IMR-90 (cell line): Measurements from ENCODE around the gene PKNOX1.
"Not testable (repeated sequence)": the region's sequence is repeated elsewhere in the genome, so short reads cannot be mapped to it uniquely, and the experiment has no call there.

ENCODE experiments used
- BHLHE40 ChIP-seq: fragments of 150-350 bp; IDR thresholded peaks from 2 replicates; pipeline ENCODE4 v1.6.1; 2016; ENCODE audit warnings: mild to moderate bottlenecking, low read depth, low read length
- CEBPB ChIP-seq: IDR thresholded peaks from 2 replicates; pipeline ENCODE4 v1.6.1; 2012; ENCODE audit warnings: low read depth, low read length, improper control_type of control experiment
- CHD1 ChIP-seq: IDR thresholded peaks from 2 replicates; pipeline ENCODE4 v1.6.1; 2012; ENCODE audit warnings: low read depth, low read length, improper control_type of control experiment
- FOS ChIP-seq: fragments of 150-350 bp; IDR thresholded peaks from 2 replicates; pipeline ENCODE4 v1.6.1; 2016; ENCODE audit warnings: low read depth, low read length
- MAFK ChIP-seq: IDR thresholded peaks from 2 replicates; pipeline ENCODE4 v1.6.1; 2012; ENCODE audit warnings: low read depth, low read length, improper control_type of control experiment
- MAZ ChIP-seq: IDR thresholded peaks from 2 replicates; pipeline ENCODE4 v1.6.1; 2012; ENCODE audit warnings: low read depth, mild to moderate bottlenecking, low read length, improper control_type of control experiment, moderate library complexity, borderline replicate concordance
- POLR2A ChIP-seq: IDR thresholded peaks from 2 replicates; pipeline ENCODE4 v1.6.1; 2012; ENCODE audit warnings: mild to moderate bottlenecking, low read depth, low read length
- RAD21 ChIP-seq: IDR thresholded peaks from 2 replicates; pipeline ENCODE4 v1.6.1; 2012; ENCODE audit warnings: low read length, improper control_type of control experiment
- RCOR1 ChIP-seq: IDR thresholded peaks from 2 replicates; pipeline ENCODE4 v1.6.1; 2012; ENCODE audit warnings: mild to moderate bottlenecking, low read length, improper control_type of control experiment; ENCODE audit not compliant: insufficient replicate concordance
- RFX5 ChIP-seq: IDR thresholded peaks from 2 replicates; pipeline ENCODE4 v1.8.0; 2012; ENCODE audit warnings: low read depth, mild to moderate bottlenecking, low read length, moderate library complexity
- SMC3 ChIP-seq: fragments of 150-350 bp; IDR thresholded peaks from 2 replicates; pipeline ENCODE4 v1.6.1; 2016; ENCODE audit warnings: low read depth, mild to moderate bottlenecking, antibody characterized with exemption, low read length, moderate library complexity
- TF ChIP-seq, protein P1 (sequence below): conservative IDR thresholded peaks from 2 replicates; pipeline ENCODE4 v1.5.1; 2012; ENCODE audit warnings: mild to moderate bottlenecking, low read depth, low read length, improper control_type of control experiment
- TF ChIP-seq, protein P2 (sequence below): fragments of 150-350 bp; IDR thresholded peaks from 2 replicates; pipeline ENCODE4 v1.6.1; 2016; ENCODE audit warnings: low read depth, mild to moderate bottlenecking, low read length, moderate library complexity, borderline replicate concordance
- TF ChIP-seq, protein P3 (sequence below): fragments of 150-350 bp; IDR thresholded peaks from 2 replicates; pipeline ENCODE4 v1.6.1; 2017; ENCODE audit warnings: mild to moderate bottlenecking, antibody characterized with exemption, low read length, low read depth

DNA sequence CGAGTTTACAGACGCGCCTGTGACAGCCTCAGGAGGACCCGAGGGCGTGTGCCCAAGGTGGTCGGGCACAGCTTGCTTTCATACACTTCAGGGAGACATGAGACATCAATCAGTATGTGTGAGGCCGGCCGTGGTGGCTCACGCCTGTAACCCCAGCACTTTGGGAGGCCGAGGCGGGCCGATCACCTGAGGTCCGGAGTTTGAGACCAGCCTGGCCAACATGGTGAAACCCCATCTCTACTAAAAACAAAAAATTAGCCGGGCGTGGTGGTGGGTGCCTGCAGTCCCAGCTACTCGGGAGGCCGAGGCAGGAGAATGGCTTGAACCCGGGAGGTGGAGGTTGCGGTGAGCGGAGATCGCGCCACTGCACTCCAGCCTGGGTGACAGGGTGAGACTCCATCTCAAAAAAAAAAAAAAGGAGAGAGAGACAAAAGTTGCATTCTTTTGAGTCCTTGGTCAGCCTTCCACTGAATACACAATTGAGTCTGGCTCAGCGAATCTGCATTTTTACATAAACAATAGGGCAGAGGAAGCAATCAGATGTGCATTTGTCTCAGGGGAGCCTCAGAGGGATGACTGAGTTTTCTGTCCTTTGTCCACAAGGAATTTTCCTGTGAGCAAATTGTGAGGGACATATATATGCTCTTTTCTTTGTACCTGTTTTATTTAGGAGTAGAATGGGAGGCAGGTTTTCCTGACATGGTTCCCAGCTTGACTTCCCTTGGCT lies 46.7 kb upstream of the PKNOX1 start:
- TF ChIP-seq, protein P1, sequence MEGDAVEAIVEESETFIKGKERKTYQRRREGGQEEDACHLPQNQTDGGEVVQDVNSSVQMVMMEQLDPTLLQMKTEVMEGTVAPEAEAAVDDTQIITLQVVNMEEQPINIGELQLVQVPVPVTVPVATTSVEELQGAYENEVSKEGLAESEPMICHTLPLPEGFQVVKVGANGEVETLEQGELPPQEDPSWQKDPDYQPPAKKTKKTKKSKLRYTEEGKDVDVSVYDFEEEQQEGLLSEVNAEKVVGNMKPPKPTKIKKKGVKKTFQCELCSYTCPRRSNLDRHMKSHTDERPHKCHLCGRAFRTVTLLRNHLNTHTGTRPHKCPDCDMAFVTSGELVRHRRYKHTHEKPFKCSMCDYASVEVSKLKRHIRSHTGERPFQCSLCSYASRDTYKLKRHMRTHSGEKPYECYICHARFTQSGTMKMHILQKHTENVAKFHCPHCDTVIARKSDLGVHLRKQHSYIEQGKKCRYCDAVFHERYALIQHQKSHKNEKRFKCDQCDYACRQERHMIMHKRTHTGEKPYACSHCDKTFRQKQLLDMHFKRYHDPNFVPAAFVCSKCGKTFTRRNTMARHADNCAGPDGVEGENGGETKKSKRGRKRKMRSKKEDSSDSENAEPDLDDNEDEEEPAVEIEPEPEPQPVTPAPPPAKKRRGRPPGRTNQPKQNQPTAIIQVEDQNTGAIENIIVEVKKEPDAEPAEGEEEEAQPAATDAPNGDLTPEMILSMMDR, result not testable (repeated sequence)
- TF ChIP-seq RAD21, RCOR1, CHD1, CEBPB, POLR2A, BHLHE40, MAZ, MAFK, SMC3, FOS, RFX5: not testable (repeated sequence)
- TF ChIP-seq, protein P2, sequence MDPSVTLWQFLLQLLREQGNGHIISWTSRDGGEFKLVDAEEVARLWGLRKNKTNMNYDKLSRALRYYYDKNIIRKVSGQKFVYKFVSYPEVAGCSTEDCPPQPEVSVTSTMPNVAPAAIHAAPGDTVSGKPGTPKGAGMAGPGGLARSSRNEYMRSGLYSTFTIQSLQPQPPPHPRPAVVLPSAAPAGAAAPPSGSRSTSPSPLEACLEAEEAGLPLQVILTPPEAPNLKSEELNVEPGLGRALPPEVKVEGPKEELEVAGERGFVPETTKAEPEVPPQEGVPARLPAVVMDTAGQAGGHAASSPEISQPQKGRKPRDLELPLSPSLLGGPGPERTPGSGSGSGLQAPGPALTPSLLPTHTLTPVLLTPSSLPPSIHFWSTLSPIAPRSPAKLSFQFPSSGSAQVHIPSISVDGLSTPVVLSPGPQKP, result not testable (repeated sequence)
- TF ChIP-seq, protein P3, sequence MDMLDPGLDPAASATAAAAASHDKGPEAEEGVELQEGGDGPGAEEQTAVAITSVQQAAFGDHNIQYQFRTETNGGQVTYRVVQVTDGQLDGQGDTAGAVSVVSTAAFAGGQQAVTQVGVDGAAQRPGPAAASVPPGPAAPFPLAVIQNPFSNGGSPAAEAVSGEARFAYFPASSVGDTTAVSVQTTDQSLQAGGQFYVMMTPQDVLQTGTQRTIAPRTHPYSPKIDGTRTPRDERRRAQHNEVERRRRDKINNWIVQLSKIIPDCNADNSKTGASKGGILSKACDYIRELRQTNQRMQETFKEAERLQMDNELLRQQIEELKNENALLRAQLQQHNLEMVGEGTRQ, result not testable (repeated sequence)
